Measurements from ENCODE around the gene TTLL11.

The TTLL11 gene

GRCh38 chr9:122096620-122097415 is 3.7 kb upstream of the TTLL11 start:
- TF ChIP-seq EZH2phosphoT487 (IDR thresholded peaks at IDR 0.05; ENCODE audit: borderline replicate concordance) (no peak), CTCF (conservative IDR thresholded peaks at IDR 0.05; ENCODE audit: low read length) (no peak)
- Histone ChIP-seq H3K4me3 (ENCODE audit: low read length, poor library complexity, severe bottlenecking) (no peak overlapping the region), H3F3A (ENCODE audit: low read depth) (no peaks in the 10 kb centered on the region), H3K9ac (ENCODE audit: low read depth, low read length, poor library complexity, severe bottlenecking) (no peak overlapping the region), H3K9me2 (replicated peaks; ENCODE audit: low read depth, low read length) (no peaks in the 10 kb centered on the region), H3K4me2 (ENCODE audit: low read depth, low read length, poor library complexity, severe bottlenecking) (no peak overlapping the region), H3K4me1 (ENCODE audit: insufficient read depth, low read length, poor library complexity, severe bottlenecking) (peaks cover 11% of the 10 kb centered on the region), H3K79me2 (ENCODE audit: insufficient read depth, low read length) (peaks cover 4% of the 10 kb centered on the region; the same call in 1 of the 2 replicates), H3K9me3 (ENCODE audit: insufficient read depth, low read depth, low read length) (no peaks in the 10 kb centered on the region), H4K20me1 (ENCODE audit: insufficient read depth, low read length, poor library complexity, severe bottlenecking) (peaks cover 5% of the 10 kb centered on the region), H3K36me3 (ENCODE audit: insufficient read depth, low read length) (no peaks in the 10 kb centered on the region), H3K27me3 (ENCODE audit: insufficient read depth, low read length, poor library complexity, severe bottlenecking) (no peaks in the 10 kb centered on the region), H2AFZ (ENCODE audit: low read length) (no peak overlapping the region)

GRCh38 chr9:122095010-122095767 is 2.1 kb upstream of the TTLL11 start:
- Histone ChIP-seq H3K9me2 (replicated peaks; ENCODE audit: low read depth, low read length) (no peaks in the 10 kb centered on the region), H2AFZ (ENCODE audit: low read length) (peak overlapping the region; percentile 27; the same call in 1 of the 2 replicates), H3K9me3 (ENCODE audit: insufficient read depth, low read depth, low read length) (no peaks in the 10 kb centered on the region), H3F3A (ENCODE audit: low read depth) (no peaks in the 10 kb centered on the region), H3K9ac (ENCODE audit: low read depth, low read length, poor library complexity, severe bottlenecking) (no peak overlapping the region), H3K79me2 (ENCODE audit: insufficient read depth, low read length) (peaks cover 5% of the 10 kb centered on the region; the same call in 1 of the 2 replicates), H3K36me3 (ENCODE audit: insufficient read depth, low read length) (no peaks in the 10 kb centered on the region), H4K20me1 (ENCODE audit: insufficient read depth, low read length, poor library complexity, severe bottlenecking) (peaks cover 5% of the 10 kb centered on the region), H3K4me1 (ENCODE audit: insufficient read depth, low read length, poor library complexity, severe bottlenecking) (peaks cover 18% of the 10 kb centered on the region), H3K27me3 (ENCODE audit: insufficient read depth, low read length, poor library complexity, severe bottlenecking) (no peaks in the 10 kb centered on the region), H3K4me2 (ENCODE audit: low read depth, low read length, poor library complexity, severe bottlenecking) (peak overlapping the region; percentile 47), H3K4me3 (ENCODE audit: low read length, poor library complexity, severe bottlenecking) (no peak overlapping the region)
- TF ChIP-seq EZH2phosphoT487 (IDR thresholded peaks at IDR 0.05; ENCODE audit: borderline replicate concordance), result no peak
- TF ChIP-seq CTCF (conservative IDR thresholded peaks at IDR 0.05; ENCODE audit: low read length), result peak; percentile 86

GRCh38 chr9:122091682-122092592 is 1.2 kb downstream of the TTLL11 start:
- Histone ChIP-seq H3K9me2 (replicated peaks; ENCODE audit: low read depth, low read length) (no peaks in the 10 kb centered on the region), H3K4me2 (ENCODE audit: low read depth, low read length, poor library complexity, severe bottlenecking) (peak overlapping the region; percentile 79), H2AFZ (ENCODE audit: low read length) (no peak overlapping the region), H3K9me3 (ENCODE audit: insufficient read depth, low read depth, low read length) (no peaks in the 10 kb centered on the region), H4K20me1 (ENCODE audit: insufficient read depth, low read length, poor library complexity, severe bottlenecking) (peaks cover 5% of the 10 kb centered on the region), H3K36me3 (ENCODE audit: insufficient read depth, low read length) (no peaks in the 10 kb centered on the region), H3K4me3 (ENCODE audit: low read length, poor library complexity, severe bottlenecking) (peak overlapping the region; percentile 86), H3K4me1 (ENCODE audit: insufficient read depth, low read length, poor library complexity, severe bottlenecking) (peaks cover 18% of the 10 kb centered on the region), H3K79me2 (ENCODE audit: insufficient read depth, low read length) (peaks cover 5% of the 10 kb centered on the region; the same call in 1 of the 2 replicates), H3K9ac (ENCODE audit: low read depth, low read length, poor library complexity, severe bottlenecking) (peak overlapping the region; percentile 62), H3F3A (ENCODE audit: low read depth) (no peaks in the 10 kb centered on the region), H3K27me3 (ENCODE audit: insufficient read depth, low read length, poor library complexity, severe bottlenecking) (no peaks in the 10 kb centered on the region)
- TF ChIP-seq EZH2phosphoT487 (IDR thresholded peaks at IDR 0.05; ENCODE audit: borderline replicate concordance), result no peak
- no peak for TF ChIP-seq CTCF (conservative IDR thresholded peaks at IDR 0.05; ENCODE audit: low read length)

All from Loucy (cell line).